Renal pelvis (tissue), 4 donors: Measurements from ENCODE around the gene RGMA. TPM values are rescaled to one million over a fixed set of nuclear protein-coding genes. Genes with fewer than 3 reads are reported as not detected.
A peak's percentile ranks its signal among the peaks of the same experiment; 100 is the strongest.
"Not testable (repeated sequence)": the region's sequence is repeated elsewhere in the genome, so short reads cannot be mapped to it uniquely, and the experiment has no call there.

Source experiments
- DNase-seq: peaks from one replicate; pipeline ENCODE4 v3.0.0-alpha.2; 2013
- polyA plus RNA-seq, 3 donors: library from polyadenylated mRNA; unstranded; fragments of 120-200 nt; gene quantifications; one replicate each; pipeline ENCODE4 v1.2.1, GENCODE V29; 2013; ENCODE audit not compliant: insufficient read length in 3 of 3

Gene RGMA
- polyA plus RNA-seq, 3 donors = 7.3 to 12.2 (median 11.5) TPM

DNA sequence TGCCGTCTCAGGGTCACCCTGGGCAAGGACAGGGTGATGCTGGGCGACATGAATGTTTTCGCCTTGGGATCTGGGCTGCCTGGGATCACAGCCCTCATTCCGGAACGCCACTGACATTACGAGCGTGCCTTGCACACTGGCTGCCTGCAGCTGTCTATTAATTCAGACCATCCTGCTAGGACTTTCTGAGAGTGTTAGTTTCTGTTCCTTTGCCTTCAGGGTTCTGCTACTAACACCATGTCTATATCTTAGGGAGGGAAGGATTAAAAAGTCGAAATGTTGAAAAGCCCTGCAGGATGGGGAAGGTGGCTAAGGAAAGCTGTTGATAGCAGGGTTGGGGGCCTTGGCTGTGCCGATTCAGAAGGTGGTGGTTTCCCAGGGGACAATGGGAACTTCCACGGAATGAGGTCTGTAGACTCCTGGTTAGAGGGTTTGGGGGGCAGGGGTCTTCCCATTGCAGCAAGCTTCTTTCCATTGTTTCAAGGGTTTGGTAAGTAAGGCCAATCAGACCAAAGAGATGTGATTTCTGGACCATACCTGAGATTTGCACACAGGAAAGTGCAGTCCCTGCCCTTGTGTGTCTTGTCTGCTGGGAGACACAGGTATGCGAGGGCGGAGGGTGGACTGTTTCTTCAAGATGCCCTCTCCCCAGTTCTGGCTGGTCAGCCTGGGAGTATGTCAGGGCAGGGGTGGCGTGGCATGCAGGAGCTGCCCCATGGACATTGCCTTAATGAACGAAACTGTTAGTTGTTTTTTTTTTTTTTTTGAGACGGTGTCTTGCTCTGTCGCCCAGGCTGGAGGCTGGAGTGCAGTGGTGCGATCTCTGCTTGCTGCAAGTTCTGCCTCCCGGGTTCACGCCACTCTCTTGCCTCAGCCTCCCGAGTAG is 50.9 kb downstream of the RGMA start:
- DNase-seq = no peak

DNA sequence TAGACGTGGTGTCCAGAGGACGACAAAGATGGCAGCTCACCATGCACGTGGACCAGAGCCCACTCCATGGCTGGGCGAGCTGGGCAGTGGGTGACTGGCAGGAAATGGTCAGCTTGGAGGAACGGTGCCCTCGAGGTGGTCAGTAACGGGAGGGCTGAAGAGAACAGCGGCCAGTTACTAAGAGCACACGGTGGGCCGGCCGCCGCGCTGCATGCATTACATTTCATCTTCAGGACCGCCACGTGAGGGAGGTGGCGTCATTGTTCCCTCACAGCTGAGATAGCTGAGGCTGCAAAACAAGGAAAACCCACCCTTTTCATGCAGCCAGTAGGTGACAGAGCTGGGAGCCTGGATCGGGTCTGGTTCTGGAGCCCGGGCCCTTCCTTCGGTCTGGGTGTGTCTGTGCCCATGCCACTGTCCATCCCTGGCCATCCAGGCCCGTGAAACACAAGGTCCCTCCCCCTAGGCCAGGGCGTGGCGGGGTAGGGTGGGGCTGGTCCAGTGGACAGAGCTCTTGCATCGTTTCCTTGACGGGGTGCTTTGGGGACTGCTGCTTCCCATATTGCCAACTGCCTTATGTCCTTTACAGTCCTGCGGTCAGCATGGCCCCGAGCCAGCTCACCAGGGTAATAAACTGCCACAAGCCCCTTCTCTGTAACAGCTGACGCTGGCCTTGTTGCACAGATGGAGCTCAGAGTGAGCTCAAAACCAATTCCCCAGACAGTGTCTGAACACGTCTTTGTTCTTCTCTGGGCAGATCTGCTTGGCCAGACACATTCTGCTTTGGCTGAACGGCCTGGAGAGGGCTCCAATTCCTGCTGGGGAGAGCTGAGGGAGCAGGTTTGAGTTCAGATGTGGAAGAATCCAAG is 51.8 kb downstream of the RGMA start:
- DNase-seq = no peak

- DNase-seq = peak; percentile 43
These were observed 52.8 kb downstream of the RGMA start for GRCh38 chr15:93035953-93036810.

- no peak for DNase-seq
These were observed 53.7 kb downstream of the RGMA start for GRCh38 chr15:93035092-93035915.

DNA sequence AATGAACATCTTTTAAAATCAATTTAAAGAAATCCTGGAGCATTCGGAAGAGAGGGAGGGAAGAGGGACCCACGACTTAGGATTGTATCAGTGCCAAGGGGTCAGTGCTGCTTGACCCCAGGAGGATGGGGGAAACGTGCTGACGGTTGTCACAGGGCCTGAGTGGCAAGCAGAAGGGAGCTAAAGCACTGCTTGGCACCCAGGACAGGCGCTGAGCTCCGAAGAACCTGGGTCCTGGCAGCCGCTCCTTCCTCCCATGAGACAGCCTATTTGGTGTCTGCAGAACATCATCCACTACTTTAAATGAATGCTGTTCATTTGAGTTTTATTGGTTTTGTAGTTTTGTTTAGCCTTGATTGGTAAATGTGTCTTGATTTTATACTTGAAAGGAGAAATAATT is 54.5 kb downstream of the RGMA start:
- no peak for DNase-seq

GRCh38 chr15:93033434-93034045 is 55.5 kb downstream of the RGMA start:
- no peak for DNase-seq

DNA sequence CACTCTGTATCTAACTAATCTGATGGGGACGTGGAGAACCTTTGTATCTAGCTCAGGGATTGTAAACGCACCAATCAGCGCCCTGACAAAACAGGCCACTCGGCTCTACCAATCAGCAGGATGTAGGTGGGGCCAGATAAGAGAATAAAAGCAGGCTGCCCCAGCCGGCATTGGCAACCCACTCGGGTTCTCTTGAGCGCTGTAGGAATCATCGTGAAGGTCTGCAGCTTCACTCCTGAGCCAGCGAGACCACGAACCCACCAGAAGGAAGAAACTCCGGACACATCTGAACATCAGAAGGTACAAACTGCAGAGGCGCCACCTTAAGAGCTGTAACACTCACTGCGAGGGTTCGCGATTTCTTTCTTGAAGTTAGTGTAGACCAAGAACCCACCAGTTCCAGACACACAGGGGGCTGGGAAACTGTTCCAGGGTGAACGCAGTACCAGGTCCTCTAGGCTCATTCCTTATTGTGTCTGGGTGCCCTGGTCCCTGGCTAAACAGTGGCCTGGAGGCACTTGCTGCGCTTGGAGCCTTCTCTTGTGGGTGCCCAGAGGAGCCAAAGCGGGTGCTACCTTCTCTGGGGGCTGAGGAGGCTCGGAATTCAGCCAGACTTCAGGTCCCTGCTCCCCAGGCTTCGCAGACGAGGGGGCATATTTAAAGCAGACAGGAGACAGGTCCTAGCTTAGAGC is 56.4 kb downstream of the RGMA start:
- DNase-seq = not testable (repeated sequence)

- DNase-seq = not testable (repeated sequence)
These were observed 57.2 kb downstream of the RGMA start for GRCh38 chr15:93031557-93032384.

- DNase-seq = no peak
These were observed 57.9 kb downstream of the RGMA start for GRCh38 chr15:93031103-93031464.

DNA sequence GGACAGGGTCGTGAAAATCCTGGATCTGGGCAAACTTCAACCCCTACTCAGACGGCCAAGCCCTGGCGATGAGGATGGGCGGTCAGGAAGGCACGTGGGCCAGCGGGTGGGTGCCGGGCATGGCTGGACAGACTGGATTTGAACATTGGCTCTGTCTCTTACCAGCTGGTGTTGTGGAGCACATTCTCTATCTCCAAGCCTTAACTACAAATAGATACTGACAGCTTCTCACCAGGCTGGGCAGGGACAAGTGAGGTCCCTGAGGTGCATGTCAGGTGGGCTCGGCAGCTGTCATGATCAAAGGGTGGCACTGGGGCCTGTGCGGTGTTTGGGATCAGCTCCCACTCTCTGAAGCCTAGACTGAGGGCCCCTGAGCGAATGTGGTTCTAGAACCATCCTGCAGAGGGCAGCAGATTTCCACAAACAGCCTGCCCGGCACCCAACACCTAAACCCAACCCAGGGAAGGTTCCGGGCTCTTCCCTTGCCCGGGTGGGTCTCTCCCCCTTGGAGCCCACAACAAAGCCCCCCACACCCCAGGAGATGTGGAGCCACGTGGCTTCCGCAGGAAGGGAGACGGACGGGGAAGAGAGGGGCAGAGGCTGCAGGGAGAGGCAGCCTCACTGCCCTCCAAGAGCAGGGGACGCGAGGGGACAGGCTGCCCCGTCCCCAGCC is 58.4 kb downstream of the RGMA start:
- peak; percentile 56 for DNase-seq

- DNase-seq = no peak
These were observed 59.1 kb downstream of the RGMA start for GRCh38 chr15:93029836-93030429.

GRCh38 chr15:93029214-93029835 is 59.7 kb downstream of the RGMA start:
- DNase-seq = no peak

DNA sequence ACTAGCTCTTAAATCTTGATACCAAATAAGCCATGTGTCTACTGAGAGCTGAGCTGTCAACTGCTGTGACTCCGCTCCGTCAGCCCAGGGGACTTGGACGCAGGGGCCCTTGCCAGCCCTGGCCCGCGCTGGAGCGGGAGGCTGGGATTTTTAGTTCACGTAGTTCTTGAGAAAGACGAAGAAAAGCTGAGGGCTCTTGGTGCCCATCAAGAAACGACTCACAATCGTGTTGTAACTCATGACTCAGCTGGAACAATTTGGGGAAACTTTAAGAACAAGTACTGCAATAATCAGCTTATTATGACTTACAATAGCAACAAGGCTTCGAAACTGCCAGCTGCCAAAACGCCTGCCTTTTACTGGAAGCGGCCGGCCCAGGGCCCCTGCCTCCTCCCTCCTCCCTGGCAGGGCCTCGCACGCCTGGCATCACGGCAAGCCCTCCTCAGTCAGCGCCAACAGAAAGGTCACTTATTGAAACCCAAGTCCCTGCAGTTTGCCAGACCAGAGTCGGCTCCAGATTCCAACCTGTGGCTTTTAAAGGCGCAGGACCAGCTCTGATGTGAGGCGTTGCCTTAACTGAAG is 60.3 kb downstream of the RGMA start:
- DNase-seq = no peak

DNA sequence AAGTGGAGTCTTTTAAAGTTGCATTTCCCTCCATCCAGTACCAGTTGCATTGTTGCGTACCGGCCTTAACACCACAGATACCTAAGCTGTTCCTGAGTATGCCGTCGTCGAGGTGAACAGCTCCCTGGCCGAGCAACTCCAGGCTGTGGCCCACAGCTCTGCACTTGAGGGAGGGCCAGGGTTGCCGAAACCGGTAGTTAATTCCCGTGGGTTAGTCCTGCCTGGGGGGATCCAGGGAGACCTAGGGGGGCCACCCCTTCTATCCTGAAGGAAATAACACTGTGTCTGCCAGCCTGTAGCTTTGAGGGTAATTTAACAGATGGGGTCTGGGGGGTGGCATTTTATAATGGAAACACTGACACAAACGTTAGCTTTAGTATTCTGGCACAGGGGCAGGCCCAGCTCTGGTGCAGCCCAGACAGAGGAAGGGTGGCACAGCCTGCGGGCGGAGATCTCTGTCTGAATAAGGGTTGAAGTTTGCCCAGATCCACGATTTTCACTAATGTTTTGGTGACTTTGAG is 60.8 kb downstream of the RGMA start:
- DNase-seq = no peak

GRCh38 chr15:93027413-93027812 is 61.6 kb downstream of the RGMA start:
- DNase-seq = no peak

DNA sequence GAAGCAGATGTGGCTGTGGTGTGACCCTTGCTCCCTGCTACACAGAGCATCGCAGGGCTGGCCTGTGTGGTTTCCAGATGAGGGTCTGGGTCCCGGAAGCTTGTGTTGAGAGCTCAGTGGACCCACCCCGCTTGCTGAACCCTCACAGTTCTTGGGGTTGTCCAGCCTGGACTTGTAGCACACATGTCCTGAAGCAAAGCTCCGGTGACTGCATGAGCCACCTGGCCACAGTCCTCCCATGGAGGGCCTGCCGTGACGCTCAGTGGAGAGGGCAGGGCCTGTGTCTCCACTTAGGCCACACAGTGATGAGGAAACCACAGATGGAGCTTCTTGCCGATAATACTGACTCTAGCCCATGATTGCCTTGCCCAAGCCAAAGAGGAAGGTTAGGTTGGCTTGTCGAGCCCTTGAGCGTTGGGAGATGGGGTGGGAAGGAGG is 62.6 kb downstream of the RGMA start:
- no peak for DNase-seq

- no peak for DNase-seq
These were observed 63.4 kb downstream of the RGMA start for GRCh38 chr15:93025625-93025982.
